22Rv1 (cell line): ENCODE data around the gene CPD.

ENCODE experiments used
- H3K27ac ChIP-seq: fragments of 450-650 bp; 2 replicates; pipeline ENCODE4 v1.5.1; 2017
- CTCF ChIP-seq: fragments of 450-650 bp; IDR thresholded peaks from 2 replicates; pipeline ENCODE4 v1.5.1; 2017; ENCODE audit warnings: mild to moderate bottlenecking
- ZFX ChIP-seq: fragments of 450-650 bp; IDR thresholded peaks from 2 replicates; pipeline ENCODE4 v1.6.1; 2017; ENCODE audit warnings: antibody characterized with exemption, borderline replicate concordance

Gene CPD

GRCh38 chr17:30378241-30378824 lies 394 bp upstream of the CPD start:
- peak overlapping the region; percentile 85 for H3K27ac ChIP-seq

GRCh38 chr17:30379303-30379902 lies 676 bp downstream of the CPD start:
- H3K27ac ChIP-seq = peak overlapping the region; percentile 85
- TF ChIP-seq CTCF (no peak), ZFX (no peak)

More at GRCh38 chr17:30378241-30378824, 394 bp upstream of the CPD start:
- TF ChIP-seq CTCF (no peak), ZFX (no peak)

GRCh38 chr17:30379903-30380381 lies 1.2 kb downstream of the CPD start:
- H3K27ac ChIP-seq = no peak overlapping the region
- no peak for TF ChIP-seq CTCF
- TF ChIP-seq ZFX = no peak

GRCh38 chr17:30380643-30381339 lies 2.1 kb downstream of the CPD start:
- H3K27ac ChIP-seq = no peak overlapping the region
- no peak for TF ChIP-seq ZFX
- TF ChIP-seq CTCF = no peak

- no peak for TF ChIP-seq ZFX
- no peak for TF ChIP-seq CTCF
- no peak overlapping the region for H3K27ac ChIP-seq
Measured at GRCh38 chr17:30381340-30381659, 2.6 kb downstream of the CPD start.

- TF ChIP-seq ZFX (no peak), CTCF (no peak)
Measured at GRCh38 chr17:30382345-30382744, 3.6 kb downstream of the CPD start.

More at GRCh38 chr17:30382345-30382744, 3.6 kb downstream of the CPD start:
- H3K27ac ChIP-seq = no peak overlapping the region
